ENCODE measurements around the gene RHOV. TPM values are rescaled to one million over a fixed set of nuclear protein-coding genes. Genes with fewer than 3 reads are reported as not detected.

Gene RHOV
- total and polyA plus RNA-seq, 10 of the 15 experiments (the other 5 are each of a cell fraction or from before 2014, with no cell fraction given), result 0.24 to 39.3 (median 9.3) TPM

- POLR2A ChIA-PET, result interaction anchor here (1.3 kb wide), 1 partner anchor 10 kb away, joined by 4 read pairs; no protein-coding TSS in a partner anchor
- DNase-seq (ENCODE audit: low read depth, low spot score) (no peak), FAIRE-seq (no peak), ATAC-seq (no peak)
- TF ChIP-seq NR2C2 (IDR thresholded peaks at IDR 0.05; ENCODE audit: borderline replicate concordance, control insufficient read depth, insufficient read length, low read depth), result no peak
- no peak for TF ChIP-seq USF2 (IDR thresholded peaks at IDR 0.05; ENCODE audit: borderline replicate concordance, low read depth, low read length)
- TF ChIP-seq ATF2 (IDR thresholded peaks at IDR 0.05; ENCODE audit: low read length), result no peak
- TF ChIP-seq STAT3 (IDR thresholded peaks at IDR 0.05; ENCODE audit: low read depth, low read length), result no peak
- no peak for TF ChIP-seq WRNIP1 (IDR thresholded peaks at IDR 0.05; ENCODE audit: borderline replicate concordance, low read depth, low read length)
- no peak for TF ChIP-seq ZNF207 (IDR thresholded peaks at IDR 0.05; ENCODE audit: borderline replicate concordance)
- TF ChIP-seq PML (IDR thresholded peaks at IDR 0.05; ENCODE audit: low read length), result no peak
- TF ChIP-seq PRDM15 (CRISPR knock-in tag; IDR thresholded peaks at IDR 0.05), result no peak
- TF ChIP-seq RAD51 (IDR thresholded peaks at IDR 0.05), result no peak
- TF ChIP-seq RBBP5 (conservative IDR thresholded peaks at IDR 0.05), result no peak
- TF ChIP-seq MEF2B (IDR thresholded peaks at IDR 0.05; ENCODE audit: partially characterized antibody, poor library complexity, severe bottlenecking), result no peak
- TF ChIP-seq SMAD1 (IDR thresholded peaks at IDR 0.05; ENCODE audit: low read depth, partially characterized antibody), result no peak
- no peak for TF ChIP-seq POU2F2 (IDR thresholded peaks at IDR 0.05; ENCODE audit: borderline replicate concordance, low read depth, low read length)
- no peak for TF ChIP-seq TAF1 (IDR thresholded peaks at IDR 0.05; ENCODE audit: borderline replicate concordance, low read depth, low read length)
- TF ChIP-seq SMC3 (IDR thresholded peaks at IDR 0.05; ENCODE audit: borderline replicate concordance, low read length), result no peak
- no peak for TF ChIP-seq CREB1 (IDR thresholded peaks at IDR 0.05; ENCODE audit: low read depth)
- Histone ChIP-seq H3K27me3 (replicated peaks in 1 of 2; ENCODE audit: control insufficient read depth in 2 of 2, insufficient read depth in 2 of 2, low read length in 1 of 2) (no peaks in the 10 kb centered on the region; a peak in 1 of 4 replicates), H3K79me2 (ENCODE audit: control insufficient read depth, insufficient read depth, low read length) (no peaks in the 10 kb centered on the region), H3K9me3 (replicated peaks; ENCODE audit: control insufficient read depth, insufficient read depth, low read length) (no peaks in the 10 kb centered on the region), H3K4me2 (ENCODE audit: control insufficient read depth, insufficient read depth) (no peak within 1 kb of the TSS), H2AFZ (ENCODE audit: control insufficient read depth, low read depth, low read length) (no peak within 1 kb of the TSS), H3K36me3 (ENCODE audit: control insufficient read depth in 2 of 2, insufficient read depth in 2 of 2, low read length in 1 of 2) (no peaks in the 10 kb centered on the region), H3K4me3 (no peak within 1 kb of the TSS), H3K27ac (ENCODE audit: control insufficient read depth, insufficient read depth) (no peak within 1 kb of the TSS), H3K4me1 (ENCODE audit: control insufficient read depth, insufficient read depth, low read length) (no peaks in the 10 kb centered on the region), H3K9ac (ENCODE audit: control insufficient read depth, insufficient read depth, low read length) (no peak within 1 kb of the TSS), H4K20me1 (ENCODE audit: control insufficient read depth, insufficient read depth) (no peaks in the 10 kb centered on the region)
- in situ Hi-C loops (cut with MboI) (no loop called here), intact Hi-C loops (cut with micrococcal nuclease; ENCODE audit: unreplicated experiment) (no loop called here)
- no TSS peak for BruUV-seq (replicated peaks)
- SMC1A ChIA-PET (ENCODE audit: uncharacterized antibody, unreplicated experiment), result interaction anchor here (1.1 to 1.4 kb wide), 3 partner anchors 9 to 29 kb away, joined by 3 read pairs; no protein-coding TSS in a partner anchor
- 70% methylated on average over 6 of the region's 6 CpGs for WGBS (ENCODE audit: insufficient coverage, insufficient replicate concordance, low lambda C conversion rate, missing lambda C conversion rate)
- RAD21 ChIA-PET (ENCODE audit: unreplicated experiment), result interaction anchor here (0.8 to 1.8 kb wide), 4 partner anchors 19 to 135 kb away, joined by 3 to 4 read pairs (median 3); partner anchors contain the start of genes DNAJC17 and ZFYVE19
- CTCF ChIA-PET, result interaction anchor here (0.7 to 1.1 kb wide), 4 partner anchors 10 to 88 kb away, joined by 3 to 5 read pairs (median 4); partner anchors contain the start of gene VPS18
These were observed 45.5 kb downstream of the RHOV start, which contains the start of gene PPP1R14D for GRCh38 chr15:40828447-40829036. Gene PPP1R14D, minus strand, starts transcription at chr15:40828708. Its CDS starts 67 bp downstream, at chr15:40828641.
